Spinal cord (tissue), 10 donors: ENCODE results near the gene CTDP1. TPM values are rescaled to one million over a fixed set of nuclear protein-coding genes. Genes with fewer than 3 reads are reported as not detected.
A peak's percentile ranks its signal among the peaks of the same experiment; 100 is the strongest.

ENCODE experiments used
- DNase-seq, 6 donors: peaks; one replicate each; pipeline versions ENCODE4 v3.0.0 to v3.0.0-alpha.2; 2013 to 2015; ENCODE audit warnings: low spot score in 6 of 6, low read depth in 4 of 6
- H3K27ac ChIP-seq: one replicate; pipeline ENCODE4 v1.5.1; 2013; ENCODE audit warnings: low read depth, low read length, control low read depth
- H3K27me3 ChIP-seq: one replicate; pipeline ENCODE4 v1.6.1; 2013; ENCODE audit warnings: low read length; ENCODE audit not compliant: control insufficient read depth, insufficient read depth
- H3K36me3 ChIP-seq: one replicate; pipeline ENCODE4 v1.6.1; 2013; ENCODE audit warnings: low read length; ENCODE audit not compliant: control insufficient read depth, insufficient read depth
- H3K4me1 ChIP-seq: one replicate; pipeline ENCODE4 v1.6.1; 2013; ENCODE audit warnings: low read length; ENCODE audit not compliant: control insufficient read depth, insufficient read depth
- H3K4me3 ChIP-seq: one replicate; pipeline ENCODE4 v1.5.1; 2013; ENCODE audit warnings: low read depth, low read length, control low read depth
- H3K9me3 ChIP-seq: one replicate; pipeline ENCODE4 v1.6.1; 2013; ENCODE audit warnings: low read length; ENCODE audit not compliant: control insufficient read depth, insufficient read depth
- WGBS: methylation state at CpG from one replicate; pipeline ENCODE4 v1.1.5; 2013; ENCODE audit warnings: missing lambda C conversion rate; ENCODE audit not compliant: insufficient coverage; 5-methylcytosine and 5-hydroxymethylcytosine counted together
- polyA plus RNA-seq, 2 donors: library from polyadenylated mRNA; unstranded; fragments of 120-200 nt; gene quantifications; one replicate each; pipeline ENCODE4 v1.2.1, GENCODE V29; 2013; ENCODE audit not compliant: insufficient read length in 2 of 2
- total RNA-seq, 2 donors: library from RNA; depleted of rRNA in 1 of 2; stranded (reverse); fragments of 120-200 nt in 1 of 2; fragments of >200 nt in 1 of 2; gene quantifications; one replicate each; pipeline versions ENCODE4 v1.2.3 to v1.2.4, GENCODE V29; 2013 to 2014
- donor health status: healthy.

The CTDP1 gene
- total and polyA plus RNA-seq, 4 donors = 11.3 to 16.2 (median 14.4) TPM

GRCh38 chr18:79782566-79783308 is 103.1 kb downstream of the CTDP1 start:
- WGBS = 90% methylated on average over 43 of the region's 43 CpGs
- Histone ChIP-seq H3K27ac (no peak overlapping the region), H3K27me3 (peaks cover 19% of the 10 kb centered on the region), H3K4me3 (no peak overlapping the region), H3K9me3 (no peaks in the 10 kb centered on the region), H3K36me3 (no peaks in the 10 kb centered on the region), H3K4me1 (no peaks in the 10 kb centered on the region)
- no peak for DNase-seq

- no peak overlapping the region for H3K4me3 ChIP-seq
- no peaks in the 10 kb centered on the region for H3K9me3 ChIP-seq
- H3K36me3 ChIP-seq = no peaks in the 10 kb centered on the region
- peaks cover 10% of the 10 kb centered on the region for H3K4me1 ChIP-seq
- DNase-seq = no peak
- WGBS = 84% methylated on average over 38 of the region's 42 CpGs
- H3K27me3 ChIP-seq = peaks cover 27% of the 10 kb centered on the region
- H3K27ac ChIP-seq = no peak overlapping the region
These were observed 104.7 kb downstream of the CTDP1 start for GRCh38 chr18:79784071-79784913.

- Histone ChIP-seq H3K4me3 (no peak overlapping the region), H3K27me3 (peaks cover 29% of the 10 kb centered on the region), H3K27ac (no peak overlapping the region), H3K36me3 (no peaks in the 10 kb centered on the region), H3K4me1 (peaks cover 10% of the 10 kb centered on the region), H3K9me3 (no peaks in the 10 kb centered on the region)
- WGBS = 70% methylated on average over 29 of the region's 32 CpGs
- DNase-seq = no peak
These were observed 105.6 kb downstream of the CTDP1 start for GRCh38 chr18:79784965-79785770.

- no peak for DNase-seq
- Histone ChIP-seq H3K9me3 (no peaks in the 10 kb centered on the region), H3K36me3 (no peaks in the 10 kb centered on the region), H3K27ac (no peak overlapping the region), H3K4me1 (peaks cover 10% of the 10 kb centered on the region), H3K27me3 (peaks cover 29% of the 10 kb centered on the region), H3K4me3 (no peak overlapping the region)
- WGBS = 85% methylated on average over 9 of the region's 12 CpGs
These were observed 106.2 kb downstream of the CTDP1 start for GRCh38 chr18:79785831-79786230.

- DNase-seq = no peak
- WGBS = 86% methylated on average over 9 of the region's 14 CpGs
- Histone ChIP-seq H3K27me3 (peaks cover 29% of the 10 kb centered on the region), H3K9me3 (no peaks in the 10 kb centered on the region), H3K4me3 (no peak overlapping the region), H3K36me3 (no peaks in the 10 kb centered on the region), H3K27ac (no peak overlapping the region), H3K4me1 (peaks cover 15% of the 10 kb centered on the region)
These were observed 106.7 kb downstream of the CTDP1 start for GRCh38 chr18:79786304-79786703.

- peaks cover 29% of the 10 kb centered on the region for H3K27me3 ChIP-seq
- WGBS = 86% methylated on average over 21 of the region's 22 CpGs
- H3K27ac ChIP-seq = no peak overlapping the region
- no peaks in the 10 kb centered on the region for H3K9me3 ChIP-seq
- peaks cover 20% of the 10 kb centered on the region for H3K4me1 ChIP-seq
- DNase-seq = no peak
- H3K4me3 ChIP-seq = no peak overlapping the region
- H3K36me3 ChIP-seq = no peaks in the 10 kb centered on the region
These were observed 107.4 kb downstream of the CTDP1 start for GRCh38 chr18:79786786-79787526.

- WGBS = 85% methylated on average over 13 of the region's 16 CpGs
- Histone ChIP-seq H3K4me1 (peaks cover 26% of the 10 kb centered on the region), H3K4me3 (no peak overlapping the region), H3K27ac (no peak overlapping the region), H3K36me3 (no peaks in the 10 kb centered on the region), H3K9me3 (no peaks in the 10 kb centered on the region), H3K27me3 (peaks cover 29% of the 10 kb centered on the region)
- no peak for DNase-seq
These were observed 107.9 kb downstream of the CTDP1 start for GRCh38 chr18:79787527-79787864.

- Histone ChIP-seq H3K36me3 (no peaks in the 10 kb centered on the region), H3K27ac (no peak overlapping the region), H3K9me3 (no peaks in the 10 kb centered on the region), H3K4me1 (peaks cover 27% of the 10 kb centered on the region), H3K4me3 (peak overlapping the region; percentile 16), H3K27me3 (peaks cover 29% of the 10 kb centered on the region)
- WGBS = 4% methylated on average over 106 of the region's 106 CpGs
- DNase-seq = peak in 2 of 6 donors; percentile 49 to 71
These were observed 108.5 kb downstream of the CTDP1 start for GRCh38 chr18:79787865-79788733.
